H1 (cell line): ENCODE measurements around the gene GALNT18. TPM values are rescaled to one million over a fixed set of nuclear protein-coding genes. Genes with fewer than 3 reads are reported as not detected.

Source experiments
- CTCF ChIA-PET: fragments of 300-600 bp; sonication (Branson Sonifier 250); formaldehyde crosslinking; loops from one replicate; lab custom pipeline; 2021; ENCODE audit not compliant: partially characterized antibody; lab: Charles Lee
- POLR2A ChIA-PET: fragments of 300-600 bp; sonication (Branson Sonifier 250); formaldehyde crosslinking; loops from one replicate; lab custom pipeline; 2021; ENCODE audit warnings: inconsistent platforms; ENCODE audit not compliant: partially characterized antibody; lab: Charles Lee
- DNase-seq, 2 experiments: peaks; one replicate each; pipeline versions ENCODE4 v3.0.0 to v3.0.0-alpha.2; 2010 to 2022; ENCODE audit warnings: low spot score in 2 of 2, low read depth in 1 of 2, mixed read lengths in 1 of 2
- FAIRE-seq: peaks from 2 replicates; lab custom pipeline; 2011; peaks lifted over from hg19 to GRCh38; lab: Jason Lieb, UNC
- H2AFZ ChIP-seq: 2 replicates; pipeline ENCODE4 v1.8.1; 2012; ENCODE audit warnings: low read length, inconsistent platforms
- H2AK5ac ChIP-seq: 2 replicates; pipeline ENCODE4 v1.6.1; 2013; ENCODE audit warnings: low read depth, low read length
- H2BK120ac ChIP-seq: replicated peaks from 2 replicates; pipeline ENCODE3; 2013; ENCODE audit warnings: low read depth, low read length, inconsistent platforms
- H2BK12ac ChIP-seq: 2 replicates; pipeline ENCODE4 v1.6.1; 2013; ENCODE audit warnings: low read depth, low read length
- H2BK15ac ChIP-seq: 2 replicates; pipeline ENCODE4 v1.6.1; 2013; ENCODE audit warnings: low read length
- H2BK20ac ChIP-seq: 2 replicates; pipeline ENCODE4 v1.6.1; 2013; ENCODE audit warnings: low read length
- H2BK5ac ChIP-seq: 2 replicates; pipeline ENCODE4 v1.6.1; 2013; ENCODE audit warnings: low read depth, low read length
- H3K14ac ChIP-seq: 2 replicates; pipeline ENCODE4 v1.6.1; 2013; ENCODE audit warnings: inconsistent platforms; ENCODE audit not compliant: insufficient read length
- H3K18ac ChIP-seq: 2 replicates; pipeline ENCODE4 v1.6.1; 2013; ENCODE audit warnings: low read length; ENCODE audit errors: extremely low read depth
- H3K23ac ChIP-seq: 2 replicates; pipeline ENCODE4 v1.6.1; 2013; ENCODE audit warnings: inconsistent platforms; ENCODE audit not compliant: insufficient read length
- H3K23me2 ChIP-seq: 2 replicates; pipeline ENCODE4 v1.6.1; 2013; ENCODE audit warnings: low read depth, low read length
- H3K27ac ChIP-seq: 2 replicates; pipeline ENCODE4 v1.6.1; 2011; ENCODE audit warnings: low read depth, low read length, inconsistent platforms
- H3K27me3 ChIP-seq, 4 experiments: replicated peaks in 1 of 4; 1 replicate in 1 of 4; 2 replicates in 3 of 4; pipeline versions ENCODE4 v1.6.1 to v1.8.1; 2011 to 2013; ENCODE audit warnings: low read length in 3 of 4, mild to moderate bottlenecking in 3 of 4, inconsistent platforms in 2 of 4, mixed read lengths in 2 of 4, moderate library complexity in 1 of 4; ENCODE audit not compliant: control insufficient read depth in 3 of 4, insufficient read depth in 3 of 4; ENCODE audit errors: extremely low read depth in 1 of 4
- H3K36me3 ChIP-seq, 4 experiments: 2 replicates each; pipeline versions ENCODE4 v1.6.1 to v1.8.1; 2011 to 2013; ENCODE audit warnings: mild to moderate bottlenecking in 4 of 4, low read length in 3 of 4, moderate library complexity in 2 of 4, control low read depth in 1 of 4, inconsistent platforms in 1 of 4; ENCODE audit not compliant: insufficient read depth in 4 of 4, control insufficient read depth in 2 of 4
- H3K4ac ChIP-seq: replicated peaks from 2 replicates; pipeline ENCODE3; 2013; ENCODE audit warnings: low read length, low read depth, mixed read lengths, inconsistent platforms; ENCODE audit not compliant: insufficient read length
- H3K4me1 ChIP-seq, 4 experiments: replicated peaks in 1 of 4; 1 replicate in 1 of 4; 2 replicates in 3 of 4; pipeline versions ENCODE4 v1.6.1 to v1.8.1; 2011 to 2013; ENCODE audit warnings: low read length in 3 of 4, inconsistent platforms in 2 of 4, mixed read lengths in 1 of 4; ENCODE audit not compliant: insufficient read depth in 4 of 4, control insufficient read depth in 3 of 4
- H3K4me2 ChIP-seq, 2 experiments: 2 replicates each; pipeline versions ENCODE4 v1.6.1 to v1.8.1; 2011 to 2013; ENCODE audit warnings: low read depth in 2 of 2, low read length in 2 of 2, control low read depth in 1 of 2, inconsistent platforms in 1 of 2, mild to moderate bottlenecking in 1 of 2; ENCODE audit not compliant: insufficient read depth in 1 of 2
- H3K4me3 ChIP-seq, 4 experiments: fragments of 200-600, 300-600 bp in 1 of 4; sonication (generic), shearing (Covaris generic), sonication (Bioruptor Twin) in 1 of 4; 2 replicates each; pipeline versions ENCODE4 v1.5.1 to v1.8.1; 2011 to 2016; ENCODE audit warnings: low read length in 4 of 4, low read depth in 3 of 4, control low read depth in 2 of 4, inconsistent platforms in 2 of 4, mild to moderate bottlenecking in 2 of 4, mixed read lengths in 1 of 4, moderate library complexity in 1 of 4; ENCODE audit not compliant: insufficient read depth in 2 of 4; ENCODE audit errors: extremely low read depth in 1 of 4
- H3K56ac ChIP-seq: replicated peaks from 2 replicates; pipeline ENCODE3; 2013; ENCODE audit warnings: low read depth, mild to moderate bottlenecking, mixed read lengths, low read length, inconsistent platforms; ENCODE audit not compliant: insufficient read length
- H3K79me1 ChIP-seq: 2 replicates; pipeline ENCODE4 v1.6.1; 2013; ENCODE audit warnings: low read depth, low read length, control low read depth
- H3K79me2 ChIP-seq, 2 experiments: 2 replicates each; pipeline versions ENCODE4 v1.6.1 to v1.8.1; 2012 to 2013; ENCODE audit warnings: low read length in 2 of 2, mild to moderate bottlenecking in 2 of 2, inconsistent platforms in 1 of 2; ENCODE audit not compliant: insufficient read depth in 2 of 2, control insufficient read depth in 1 of 2
- H3K9ac ChIP-seq, 4 experiments: replicated peaks in 1 of 4; 1 replicate in 1 of 4; 2 replicates in 3 of 4; pipeline versions ENCODE4 v1.6.1 to v1.8.1; 2011 to 2013; ENCODE audit warnings: low read depth in 3 of 4, low read length in 3 of 4, control low read depth in 2 of 4, mild to moderate bottlenecking in 2 of 4, moderate library complexity in 2 of 4, inconsistent platforms in 1 of 4; ENCODE audit errors: extremely low read depth in 1 of 4
- H3K9me3 ChIP-seq, 2 experiments: 2 replicates each; pipeline versions ENCODE4 v1.6.1 to v1.8.1; 2012 to 2013; ENCODE audit warnings: mild to moderate bottlenecking in 2 of 2, moderate library complexity in 2 of 2, control low read depth in 1 of 2, inconsistent platforms in 1 of 2, low read depth in 1 of 2, low read length in 1 of 2, mixed read lengths in 1 of 2; ENCODE audit not compliant: insufficient read depth in 2 of 2
- H4K20me1 ChIP-seq, 2 experiments: replicated peaks in 1 of 2; 2 replicates each; pipeline versions ENCODE3 to v1.8.1; 2011 to 2013; ENCODE audit warnings: inconsistent platforms in 2 of 2, low read length in 2 of 2, mild to moderate bottlenecking in 1 of 2; ENCODE audit not compliant: insufficient read depth in 2 of 2, control insufficient read depth in 1 of 2
- H4K5ac ChIP-seq: 2 replicates; pipeline ENCODE4 v1.6.1; 2013; ENCODE audit warnings: low read length, low read depth, mixed read lengths, inconsistent platforms; ENCODE audit not compliant: insufficient read length
- H4K8ac ChIP-seq: 2 replicates; pipeline ENCODE4 v1.8.0; 2013; ENCODE audit warnings: mild to moderate bottlenecking, moderate library complexity, low read length, inconsistent platforms; ENCODE audit not compliant: insufficient read depth; ENCODE audit errors: extremely low read depth
- H4K91ac ChIP-seq: replicated peaks from 2 replicates; pipeline ENCODE3; 2013; ENCODE audit warnings: low read length, mixed read lengths, inconsistent platforms; ENCODE audit not compliant: insufficient read length
- BCL11A ChIP-seq, 2 experiments: IDR thresholded peaks; one replicate each; pipeline ENCODE4 v1.6.1; 2011; ENCODE audit warnings: low read depth in 2 of 2, low read length in 2 of 2, mild to moderate bottlenecking in 2 of 2
- CBX5 ChIP-seq: fragments of 300-800, 300-1000 bp; sonication (generic); IDR thresholded peaks from 2 replicates; pipeline ENCODE4 v1.7.1; 2016; ENCODE audit warnings: antibody characterized with exemption, low read length, low read depth
- CEBPB ChIP-seq: IDR thresholded peaks from 2 replicates; pipeline ENCODE4 v1.6.1; 2012; ENCODE audit warnings: low read depth, low read length
- CREB1 ChIP-seq: IDR thresholded peaks from 2 replicates; pipeline ENCODE4 v1.6.1; 2012; ENCODE audit warnings: inconsistent platforms
- JUN ChIP-seq: IDR thresholded peaks from 2 replicates; pipeline ENCODE4 v1.6.1; 2011; ENCODE audit warnings: low read depth, mild to moderate bottlenecking, improper control_type of control experiment, low read length
- JUND ChIP-seq: IDR thresholded peaks from 2 replicates; pipeline ENCODE4 v1.6.1; 2011; ENCODE audit warnings: mild to moderate bottlenecking, improper control_type of control experiment, low read length
- PHF8 ChIP-seq: fragments of 200-600 bp; sonication (generic); conservative IDR thresholded peaks from 2 replicates; pipeline ENCODE4 v1.7.1; 2012; ENCODE audit warnings: low read depth, mild to moderate bottlenecking, inconsistent platforms, low read length, moderate library complexity
- RFX5 ChIP-seq: IDR thresholded peaks from 2 replicates; pipeline ENCODE4 v1.6.1; 2011; ENCODE audit warnings: low read depth, low read length, improper control_type of control experiment, borderline replicate concordance
- RXRA ChIP-seq: IDR thresholded peaks from 2 replicates; pipeline ENCODE4 v1.6.1; 2011; ENCODE audit warnings: low read depth, mild to moderate bottlenecking, low read length, moderate library complexity; ENCODE audit not compliant: insufficient read depth
- SIN3A ChIP-seq, 2 experiments: IDR thresholded peaks in 1 of 2; conservative IDR thresholded peaks in 1 of 2; 2 replicates each; pipeline ENCODE4 v1.6.1; 2011 to 2012; ENCODE audit warnings: low read length in 2 of 2, improper control_type of control experiment in 1 of 2, low read depth in 1 of 2, mild to moderate bottlenecking in 1 of 2
- TBP ChIP-seq: IDR thresholded peaks from 2 replicates; pipeline ENCODE4 v1.6.1; 2011; ENCODE audit warnings: low read depth, low read length, improper control_type of control experiment
- ZNF274 ChIP-seq: IDR thresholded peaks from 2 replicates; pipeline ENCODE4 v1.7.0; 2012; ENCODE audit warnings: low read length, borderline replicate concordance; ENCODE audit errors: extremely low read depth
- WGBS, 2 experiments: shearing (Covaris generic) in 1 of 2; methylation state at CpG; one replicate each; pipeline versions ENCODE4 v1.1.6 to v1.1.7; 2013 to 2015; ENCODE audit warnings: low lambda C conversion rate in 2 of 2, mixed read lengths in 2 of 2, inconsistent platforms in 1 of 2, low coverage in 1 of 2, missing lambda C conversion rate in 1 of 2; ENCODE audit not compliant: insufficient replicate concordance in 2 of 2, insufficient coverage in 1 of 2, insufficient read length in 1 of 2; ENCODE audit errors: extremely low coverage in 1 of 2, missing lambda C conversion rate in 1 of 2; 5-methylcytosine and 5-hydroxymethylcytosine counted together
- polyA plus RNA-seq, 7 experiments: library from polyadenylated mRNA; depleted of rRNA in 3 of 7; stranded (reverse) in 5 of 7; unstranded in 2 of 7; fragments of >200 nt in 5 of 7; fragments of 200-250 nt in 2 of 7; gene quantifications; 1 replicate in 5 of 7; 2 replicates in 1 of 7; 4 replicates in 1 of 7; pipeline versions ENCODE4 v1.2.1 to v1.2.3, GENCODE V29; 2011 to 2013; ENCODE audit warnings: missing spikeins in 2 of 7, mixed read lengths in 2 of 7
- total RNA-seq: library from RNA; stranded (reverse); fragmentation: NEBNext Ultra II Directional; extraction: Animal tissue kit (Norgen Biotek cat#: 25700); gene quantifications from 2 replicates; pipeline ENCODE4 v1.2.1, GENCODE V29; 2021
- TF ChIP-seq, protein P1 (sequence below): IDR thresholded peaks from 2 replicates; pipeline ENCODE4 v1.6.1; 2012; ENCODE audit warnings: inconsistent platforms

Gene GALNT18
- total and polyA plus RNA-seq, 2 of the 8 experiments (the other 6 are each of a cell fraction or from before 2014, with no cell fraction given): 6.0 to 9.4 TPM

DNA sequence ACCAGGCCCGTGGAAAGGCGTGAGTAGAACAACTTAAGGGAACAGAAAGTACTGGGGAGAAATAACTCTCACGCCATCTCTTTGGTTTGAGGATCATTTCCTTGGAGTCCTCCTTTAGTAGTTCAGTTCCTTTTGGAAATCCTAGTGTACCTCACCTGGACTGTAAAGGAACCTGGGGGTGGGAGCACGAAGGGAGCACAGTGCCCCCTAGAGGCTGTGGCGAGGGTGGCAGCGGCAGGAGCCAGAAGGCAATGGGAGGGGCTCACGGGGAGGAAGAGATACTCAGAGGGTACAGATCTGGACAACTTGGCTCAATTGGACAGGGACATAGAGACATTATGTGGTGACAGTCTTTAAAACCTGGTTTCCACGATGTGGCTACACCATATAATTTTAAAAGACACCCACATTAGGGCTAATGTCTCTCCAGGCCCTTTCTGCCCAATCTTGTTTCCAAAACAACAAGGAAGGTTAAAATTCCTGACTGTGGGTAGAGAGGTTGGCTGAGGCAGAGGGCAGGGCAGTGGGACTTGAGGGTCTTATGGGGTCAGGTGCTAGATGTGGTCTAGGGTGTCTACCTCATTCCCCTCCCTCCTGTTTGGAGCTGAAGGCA, 355.7 kb downstream of the GALNT18 start:
- H2BK20ac ChIP-seq: no peak overlapping the region
- no peaks in the 10 kb centered on the region for H3K79me1 ChIP-seq
- no peaks in the 10 kb centered on the region for H3K36me3 ChIP-seq
- FAIRE-seq (peak; percentile 85), DNase-seq (peak in 1 of 2 experiments; percentile 94)
- no peak overlapping the region for H2BK120ac ChIP-seq
- ChIA-PET CTCF (interaction anchor here (0.7 to 2.6 kb wide), 26 partner anchors 8 to 307 kb away, joined by 3 to 14 read pairs (median 3); no protein-coding TSS in a partner anchor), POLR2A (no interaction called here)
- no peaks in the 10 kb centered on the region for H3K27me3 ChIP-seq
- H3K23ac ChIP-seq: no peak overlapping the region
- no peak overlapping the region for H3K18ac ChIP-seq
- no peak overlapping the region for H3K4ac ChIP-seq
- H3K9ac ChIP-seq: no peak overlapping the region
- H4K20me1 ChIP-seq: no peaks in the 10 kb centered on the region
- H2BK12ac ChIP-seq: peak overlapping the region; percentile 93; the same call in 1 of the 2 replicates
- no peak overlapping the region for H2AK5ac ChIP-seq
- H3K14ac ChIP-seq: no peak overlapping the region
- H4K91ac ChIP-seq: no peak overlapping the region
- no peak overlapping the region for H3K4me3 ChIP-seq
- no peaks in the 10 kb centered on the region for H3K9me3 ChIP-seq
- 26% methylated on average over 8 of the region's 8 CpGs; no CpG with 5 or more reads in 1 of the 2 experiments for WGBS, 2 experiments
- H3K27ac ChIP-seq: no peak overlapping the region
- no peak overlapping the region for H4K8ac ChIP-seq
- no peak overlapping the region for H3K56ac ChIP-seq
- H3K23me2 ChIP-seq: no peaks in the 10 kb centered on the region
- no peaks in the 10 kb centered on the region for H3K79me2 ChIP-seq
- peak overlapping the region; percentile 9; the same call in 1 of the 2 replicates for H2AFZ ChIP-seq
- no peak overlapping the region for H3K4me2 ChIP-seq
- H2BK15ac ChIP-seq: no peak overlapping the region; the same call in 1 of the 2 replicates
- no peak overlapping the region for H2BK5ac ChIP-seq
- H4K5ac ChIP-seq: no peak overlapping the region
- peaks cover 0 to 7% (median under 1%) of the 10 kb centered on the region in 4 experiments; a peak in 3 of 7 replicates for H3K4me1 ChIP-seq
- TF ChIP-seq CBX5 (no peak), PHF8 (no peak), CEBPB (no peak), SIN3A (conservative IDR thresholded peaks at IDR 0.05 in 1 of 2, IDR thresholded peaks at IDR 0.05 in 1 of 2; ENCODE audit: low read depth in 1 of 2, low read length in 2 of 2) (no peak), CREB1 (peak; percentile 43; the same call in 1 of the 2 replicates), JUN (no peak), JUND (no peak), ZNF274 (no peak), RXRA (0 out of 2 replicates have a peak, but pooled peaks have one; percentile 42), RFX5 (no peak), TBP (no peak), BCL11A (IDR thresholded peaks at IDR 0.05; ENCODE audit: low read depth in 2 of 2, low read length in 2 of 2) (no peak)
- TF ChIP-seq, protein P1, sequence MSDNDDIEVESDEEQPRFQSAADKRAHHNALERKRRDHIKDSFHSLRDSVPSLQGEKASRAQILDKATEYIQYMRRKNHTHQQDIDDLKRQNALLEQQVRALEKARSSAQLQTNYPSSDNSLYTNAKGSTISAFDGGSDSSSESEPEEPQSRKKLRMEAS: no peak
